KOPT-K1 (cell line): ENCODE measurements around the gene PTPRT.

Experiments
- H3K27ac ChIP-seq: fragments of 200-600 bp; sonication (generic); 2 replicates; pipeline ENCODE4 v1.5.1; 2016; ENCODE audit warnings: antibody characterized with exemption, mild to moderate bottlenecking, low read depth, low read length; ENCODE audit not compliant: poor library complexity, severe bottlenecking
- H3K36me3 ChIP-seq: fragments of 200-600 bp; sonication (generic); 2 replicates; pipeline ENCODE4 v1.5.1; 2017; ENCODE audit warnings: antibody characterized with exemption, mild to moderate bottlenecking, low read length, moderate library complexity; ENCODE audit not compliant: insufficient read depth
- H3K9me3 ChIP-seq: fragments of 200-600 bp; sonication (generic); 2 replicates; pipeline ENCODE4 v1.5.1; 2017; ENCODE audit warnings: antibody characterized with exemption, low read length, mild to moderate bottlenecking; ENCODE audit not compliant: insufficient read depth, poor library complexity, severe bottlenecking

Gene PTPRT

GRCh38 chr20:42338294-42339201 is 851.2 kb downstream of the PTPRT start:
- H3K27ac ChIP-seq: no peak overlapping the region
- H3K36me3 ChIP-seq: no peaks in the 10 kb centered on the region
- no peaks in the 10 kb centered on the region for H3K9me3 ChIP-seq

- Histone ChIP-seq H3K36me3 (no peaks in the 10 kb centered on the region), H3K27ac (no peak overlapping the region), H3K9me3 (no peaks in the 10 kb centered on the region)
These were observed 853.1 kb downstream of the PTPRT start for GRCh38 chr20:42336576-42336975.

- H3K27ac ChIP-seq: no peak overlapping the region
- H3K9me3 ChIP-seq: no peaks in the 10 kb centered on the region
These were observed 870.3 kb downstream of the PTPRT start for GRCh38 chr20:42319252-42320013.

GRCh38 chr20:42313704-42314103 is 876.0 kb downstream of the PTPRT start:
- H3K9me3 ChIP-seq: no peaks in the 10 kb centered on the region
- H3K36me3 ChIP-seq: no peaks in the 10 kb centered on the region
- H3K27ac ChIP-seq: no peak overlapping the region

More at GRCh38 chr20:42319252-42320013, 870.3 kb downstream of the PTPRT start:
- no peaks in the 10 kb centered on the region for H3K36me3 ChIP-seq

GRCh38 chr20:42309050-42309449 is 880.7 kb downstream of the PTPRT start:
- no peak overlapping the region for H3K27ac ChIP-seq
- H3K36me3 ChIP-seq: no peaks in the 10 kb centered on the region
- no peaks in the 10 kb centered on the region for H3K9me3 ChIP-seq

DNA sequence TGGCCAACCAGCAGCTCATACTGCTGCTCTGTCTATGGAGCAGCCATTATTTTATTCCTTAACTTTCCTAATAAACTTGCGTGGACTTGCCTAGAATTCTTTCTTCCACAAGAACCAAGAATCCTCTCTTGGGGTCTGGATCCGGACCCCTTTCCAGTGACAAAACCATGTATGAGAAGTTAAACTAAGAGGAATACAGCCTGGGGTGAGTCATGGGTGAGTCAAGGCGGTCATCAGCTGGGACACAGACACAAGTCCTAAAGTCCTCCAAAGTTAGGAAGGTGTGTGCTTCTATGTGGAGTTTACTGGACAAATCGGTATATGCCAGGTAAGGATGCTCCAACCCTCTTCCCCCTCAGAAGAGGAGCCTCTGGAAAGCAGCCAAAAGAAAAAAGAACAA is 881.5 kb downstream of the PTPRT start:
- H3K36me3 ChIP-seq: no peaks in the 10 kb centered on the region
- H3K27ac ChIP-seq: no peak overlapping the region
- H3K9me3 ChIP-seq: no peaks in the 10 kb centered on the region

DNA sequence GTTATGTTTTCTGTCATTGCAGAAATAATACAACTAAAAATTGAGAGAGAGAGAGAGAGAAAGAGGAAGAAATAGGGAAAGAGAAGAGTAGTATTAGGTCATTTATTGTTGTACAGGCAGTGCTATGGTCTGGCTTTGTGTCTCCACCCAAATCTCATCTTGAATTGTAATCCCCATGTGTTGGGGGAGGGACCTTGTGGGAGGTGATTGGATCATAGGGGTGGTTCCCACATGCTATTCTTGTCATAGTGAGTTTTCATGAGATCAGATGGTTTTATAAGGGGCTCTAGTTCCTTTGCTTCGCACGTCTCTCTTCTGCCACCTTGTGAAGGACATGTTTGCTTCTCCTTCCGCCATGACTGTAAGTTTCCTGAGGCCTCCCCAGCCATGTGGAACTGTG is 894.1 kb downstream of the PTPRT start:
- no peaks in the 10 kb centered on the region for H3K9me3 ChIP-seq
- H3K27ac ChIP-seq: no peak overlapping the region
- no peaks in the 10 kb centered on the region for H3K36me3 ChIP-seq

GRCh38 chr20:42294976-42295375 is 894.7 kb downstream of the PTPRT start:
- no peaks in the 10 kb centered on the region for H3K9me3 ChIP-seq
- no peaks in the 10 kb centered on the region for H3K36me3 ChIP-seq
- no peak overlapping the region for H3K27ac ChIP-seq

DNA sequence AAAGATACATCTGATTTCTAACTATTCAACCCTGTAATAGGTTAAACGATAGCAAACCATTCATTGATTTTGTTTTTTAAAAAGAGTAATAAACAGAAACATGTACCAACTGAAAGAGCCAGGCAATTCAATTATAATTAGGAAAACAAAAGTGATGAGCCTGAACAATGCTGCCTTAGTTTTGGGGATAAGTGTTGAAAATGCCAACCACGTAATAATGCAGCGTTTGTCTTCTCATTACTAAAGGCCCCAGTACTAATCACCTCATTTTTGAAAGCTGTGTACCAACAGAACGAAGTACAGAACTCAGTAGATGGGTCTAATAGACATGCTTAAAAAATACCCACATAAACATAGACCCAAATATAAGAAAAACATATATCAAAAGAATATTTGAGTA is 907.9 kb downstream of the PTPRT start:
- no peak overlapping the region for H3K27ac ChIP-seq
- H3K9me3 ChIP-seq: peaks cover 5% of the 10 kb centered on the region
- H3K36me3 ChIP-seq: no peaks in the 10 kb centered on the region

DNA sequence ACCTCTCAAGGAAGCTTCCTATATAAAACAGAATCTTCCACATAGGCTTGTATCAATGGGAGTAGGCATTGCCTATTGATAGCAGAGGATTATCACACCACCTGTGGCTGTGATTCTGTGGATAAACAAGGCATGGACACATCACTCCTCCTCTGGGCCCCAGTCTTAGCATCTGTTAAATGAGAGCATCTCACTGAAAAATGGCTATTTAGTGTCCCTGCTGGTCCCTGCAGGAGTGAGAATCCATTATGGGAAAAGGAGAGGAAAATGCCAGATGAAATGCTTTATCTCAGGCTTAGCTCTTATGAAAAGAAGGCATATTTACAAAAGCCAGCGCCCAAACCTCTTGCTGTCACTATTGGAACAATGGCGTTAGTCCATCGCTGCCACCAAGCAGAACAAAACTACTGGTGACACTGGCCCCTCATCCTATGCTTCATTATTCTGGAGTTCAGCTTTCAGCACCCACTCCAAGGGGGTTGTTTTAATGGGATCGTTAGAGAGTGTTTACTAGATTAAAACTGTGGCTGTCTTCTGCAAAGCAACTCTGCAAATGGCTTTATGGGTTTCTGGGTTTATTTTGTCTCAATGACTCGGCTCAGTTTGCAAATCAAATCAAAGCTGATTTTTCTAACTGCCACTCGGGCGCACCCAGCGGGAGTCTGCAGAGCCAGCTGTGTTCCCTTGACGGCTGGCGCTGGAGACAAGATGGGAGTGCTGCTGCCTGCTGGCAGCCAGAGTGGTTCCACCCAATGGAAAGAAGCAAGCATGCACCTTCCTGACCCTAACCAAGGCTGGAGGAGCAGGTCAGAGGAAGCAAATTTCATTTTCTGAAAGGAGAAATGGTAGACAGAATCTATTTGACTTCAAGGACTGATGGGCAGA is 912.7 kb downstream of the PTPRT start:
- H3K36me3 ChIP-seq: no peaks in the 10 kb centered on the region
- no peak overlapping the region for H3K27ac ChIP-seq
- no peaks in the 10 kb centered on the region for H3K9me3 ChIP-seq

- Histone ChIP-seq H3K9me3 (no peaks in the 10 kb centered on the region), H3K27ac (no peak overlapping the region), H3K36me3 (no peaks in the 10 kb centered on the region)
These were observed 914.7 kb downstream of the PTPRT start for GRCh38 chr20:42274986-42275385.

DNA sequence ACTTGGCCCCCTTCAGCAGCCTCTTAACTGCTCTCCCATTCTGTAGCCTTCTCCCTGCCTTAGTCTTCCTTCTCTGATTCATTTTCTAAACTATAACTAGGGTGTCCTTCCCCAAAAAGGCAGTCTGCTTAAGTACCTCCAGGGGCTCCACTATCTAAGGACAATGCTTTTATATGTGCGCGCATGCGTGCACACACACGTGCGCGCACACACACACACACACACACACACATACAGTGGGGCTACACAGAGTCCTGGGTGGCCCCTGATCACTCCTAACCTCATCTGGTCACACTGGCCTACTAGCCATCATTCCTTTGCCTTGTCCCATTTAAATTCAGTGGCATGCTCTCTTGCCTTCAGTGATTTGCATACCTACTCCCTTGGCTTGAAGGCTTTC is 917.2 kb downstream of the PTPRT start:
- Histone ChIP-seq H3K36me3 (no peaks in the 10 kb centered on the region), H3K9me3 (no peaks in the 10 kb centered on the region), H3K27ac (no peak overlapping the region)

DNA sequence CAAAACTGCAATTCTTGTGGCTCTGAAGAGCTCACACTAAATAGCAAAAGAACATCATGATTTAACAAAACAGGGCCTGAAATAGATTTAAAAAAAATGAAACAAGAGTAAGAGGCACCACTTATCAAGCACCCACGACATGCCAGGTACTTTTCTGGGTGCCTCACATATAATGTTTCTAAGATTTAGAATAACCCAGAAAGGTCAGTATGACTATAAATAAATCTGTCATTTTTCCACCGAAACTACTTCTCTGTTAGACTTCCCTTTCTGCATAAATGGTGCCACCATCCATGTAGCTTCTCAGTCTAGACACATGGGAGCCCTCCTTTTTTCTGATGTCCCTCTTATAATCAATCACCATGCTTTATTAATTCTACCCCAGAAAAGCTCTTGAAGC is 919.2 kb downstream of the PTPRT start:
- no peaks in the 10 kb centered on the region for H3K36me3 ChIP-seq
- H3K9me3 ChIP-seq: no peaks in the 10 kb centered on the region
- no peak overlapping the region for H3K27ac ChIP-seq

GRCh38 chr20:42267793-42268384 is 921.8 kb downstream of the PTPRT start:
- Histone ChIP-seq H3K27ac (no peak overlapping the region), H3K36me3 (no peaks in the 10 kb centered on the region), H3K9me3 (no peaks in the 10 kb centered on the region)
